ENCODE measurements around the gene TSPAN31. TPM values are rescaled to one million over a fixed set of nuclear protein-coding genes. Genes with fewer than 3 reads are reported as not detected.

TSPAN31 gene
- total and polyA plus RNA-seq, 9 of the 15 experiments (the other 6 are each of a cell fraction or from before 2014, with no cell fraction given): 11.3 to 26.4 (median 14.3) TPM

DNA sequence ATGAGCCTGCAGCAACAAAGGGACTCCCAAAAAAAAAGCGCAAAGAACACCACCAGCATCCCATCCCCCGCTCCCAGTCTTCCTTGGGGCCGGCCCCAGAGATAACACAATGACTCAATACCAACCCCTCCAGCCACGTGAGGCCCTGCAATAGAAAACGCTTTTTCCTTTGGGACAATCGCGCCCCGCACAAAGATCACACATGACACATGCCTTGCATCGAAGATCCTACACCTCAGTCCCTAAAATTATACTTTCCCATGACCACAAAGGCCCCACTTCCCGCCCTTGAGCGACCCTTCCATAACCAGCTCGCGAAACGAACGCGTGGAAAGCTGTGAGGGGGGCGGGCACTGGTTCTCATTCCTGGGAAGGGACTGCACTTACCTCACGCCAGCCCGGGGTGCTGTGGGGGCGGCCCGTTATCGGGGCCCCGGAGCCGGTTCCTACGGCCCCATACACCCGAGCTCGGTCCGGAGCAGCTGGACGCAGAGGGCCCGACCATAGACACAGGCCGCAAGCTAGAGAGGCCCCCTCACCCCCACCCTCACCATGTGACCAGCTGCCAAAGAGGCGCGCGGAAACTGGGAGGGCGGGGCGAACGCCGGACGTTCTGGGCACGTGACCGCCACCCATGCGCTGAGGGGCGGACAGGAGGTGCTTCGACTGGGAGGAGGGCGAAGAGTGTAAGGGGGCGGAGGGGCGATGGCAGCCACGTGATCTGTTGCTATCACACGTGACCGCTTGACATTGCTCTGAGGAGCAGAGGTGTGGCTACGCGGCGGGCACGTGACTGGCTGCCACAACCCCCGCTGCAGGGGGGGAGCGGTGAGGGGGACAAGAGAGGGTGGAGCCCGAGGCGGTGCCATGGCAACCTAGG is 7.2 kb downstream of the TSPAN31 start, which contains the start of gene CDK4 (continued):
- TF ChIP-seq ILK (tag; IDR thresholded peaks at IDR 0.05; ENCODE audit: borderline replicate concordance, low read depth) (no peak), HMG20A (CRISPR knock-in tag; conservative IDR thresholded peaks at IDR 0.05) (no peak), ZNF699 (CRISPR knock-in tag; IDR thresholded peaks at IDR 0.05; ENCODE audit: insufficient replicate concordance) (no peak), CSDE1 (IDR thresholded peaks at IDR 0.05) (no peak), ZSCAN32 (CRISPR knock-in tag; IDR thresholded peaks at IDR 0.05) (no peak), SNIP1 (IDR thresholded peaks at IDR 0.05; ENCODE audit: low read depth) (no peak), ZNF583 (CRISPR knock-in tag; IDR thresholded peaks at IDR 0.05) (no peak), THRAP3 (IDR thresholded peaks at IDR 0.05; ENCODE audit: borderline replicate concordance) (no peak), CC2D1A (IDR thresholded peaks at IDR 0.05) (no peak; the same call in 1 of the 2 replicates), FOXP1 (CRISPR knock-in tag; IDR thresholded peaks at IDR 0.05) (0 out of 2 replicates have a peak, but pooled peaks have one; percentile 82), ZBED1 (IDR thresholded peaks at IDR 0.05) (0 out of 2 replicates have a peak, but pooled peaks have one; percentile 35), ZNF766 (CRISPR knock-in tag; conservative IDR thresholded peaks at IDR 0.05) (no peak), USF2 (CRISPR knock-in tag; IDR thresholded peaks at IDR 0.05) (peak; percentile 99), ZNF445 (CRISPR knock-in tag; IDR thresholded peaks at IDR 0.05; ENCODE audit: low read depth) (0 out of 2 replicates have a peak, but pooled peaks have one; percentile 58), TEAD4 (IDR thresholded peaks at IDR 0.05; ENCODE audit: low read length) (no peak), TEAD4 (CRISPR knock-in tag; IDR thresholded peaks at IDR 0.05; ENCODE audit: borderline replicate concordance) (no peak), ZNF347 (CRISPR knock-in tag; IDR thresholded peaks at IDR 0.05; ENCODE audit: low read depth) (no peak), U2AF2 (optimal IDR thresholded peaks at IDR 0.05; ENCODE audit: low read depth, low read length) (no peak), ZNF23 (CRISPR knock-in tag; IDR thresholded peaks at IDR 0.05) (no peak)
- TF ChIP-seq, protein P1, sequence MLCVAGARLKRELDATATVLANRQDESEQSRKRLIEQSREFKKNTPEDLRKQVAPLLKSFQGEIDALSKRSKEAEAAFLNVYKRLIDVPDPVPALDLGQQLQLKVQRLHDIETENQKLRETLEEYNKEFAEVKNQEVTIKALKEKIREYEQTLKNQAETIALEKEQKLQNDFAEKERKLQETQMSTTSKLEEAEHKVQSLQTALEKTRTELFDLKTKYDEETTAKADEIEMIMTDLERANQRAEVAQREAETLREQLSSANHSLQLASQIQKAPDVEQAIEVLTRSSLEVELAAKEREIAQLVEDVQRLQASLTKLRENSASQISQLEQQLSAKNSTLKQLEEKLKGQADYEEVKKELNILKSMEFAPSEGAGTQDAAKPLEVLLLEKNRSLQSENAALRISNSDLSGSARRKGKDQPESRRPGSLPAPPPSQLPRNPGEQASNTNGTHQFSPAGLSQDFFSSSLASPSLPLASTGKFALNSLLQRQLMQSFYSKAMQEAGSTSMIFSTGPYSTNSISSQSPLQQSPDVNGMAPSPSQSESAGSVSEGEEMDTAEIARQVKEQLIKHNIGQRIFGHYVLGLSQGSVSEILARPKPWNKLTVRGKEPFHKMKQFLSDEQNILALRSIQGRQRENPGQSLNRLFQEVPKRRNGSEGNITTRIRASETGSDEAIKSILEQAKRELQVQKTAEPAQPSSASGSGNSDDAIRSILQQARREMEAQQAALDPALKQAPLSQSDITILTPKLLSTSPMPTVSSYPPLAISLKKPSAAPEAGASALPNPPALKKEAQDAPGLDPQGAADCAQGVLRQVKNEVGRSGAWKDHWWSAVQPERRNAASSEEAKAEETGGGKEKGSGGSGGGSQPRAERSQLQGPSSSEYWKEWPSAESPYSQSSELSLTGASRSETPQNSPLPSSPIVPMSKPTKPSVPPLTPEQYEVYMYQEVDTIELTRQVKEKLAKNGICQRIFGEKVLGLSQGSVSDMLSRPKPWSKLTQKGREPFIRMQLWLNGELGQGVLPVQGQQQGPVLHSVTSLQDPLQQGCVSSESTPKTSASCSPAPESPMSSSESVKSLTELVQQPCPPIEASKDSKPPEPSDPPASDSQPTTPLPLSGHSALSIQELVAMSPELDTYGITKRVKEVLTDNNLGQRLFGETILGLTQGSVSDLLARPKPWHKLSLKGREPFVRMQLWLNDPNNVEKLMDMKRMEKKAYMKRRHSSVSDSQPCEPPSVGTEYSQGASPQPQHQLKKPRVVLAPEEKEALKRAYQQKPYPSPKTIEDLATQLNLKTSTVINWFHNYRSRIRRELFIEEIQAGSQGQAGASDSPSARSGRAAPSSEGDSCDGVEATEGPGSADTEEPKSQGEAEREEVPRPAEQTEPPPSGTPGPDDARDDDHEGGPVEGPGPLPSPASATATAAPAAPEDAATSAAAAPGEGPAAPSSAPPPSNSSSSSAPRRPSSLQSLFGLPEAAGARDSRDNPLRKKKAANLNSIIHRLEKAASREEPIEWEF (CRISPR knock-in tag; IDR thresholded peaks at IDR 0.05): peak; percentile 8; the same call in 1 of the 2 replicates
- TF ChIP-seq, protein P2, sequence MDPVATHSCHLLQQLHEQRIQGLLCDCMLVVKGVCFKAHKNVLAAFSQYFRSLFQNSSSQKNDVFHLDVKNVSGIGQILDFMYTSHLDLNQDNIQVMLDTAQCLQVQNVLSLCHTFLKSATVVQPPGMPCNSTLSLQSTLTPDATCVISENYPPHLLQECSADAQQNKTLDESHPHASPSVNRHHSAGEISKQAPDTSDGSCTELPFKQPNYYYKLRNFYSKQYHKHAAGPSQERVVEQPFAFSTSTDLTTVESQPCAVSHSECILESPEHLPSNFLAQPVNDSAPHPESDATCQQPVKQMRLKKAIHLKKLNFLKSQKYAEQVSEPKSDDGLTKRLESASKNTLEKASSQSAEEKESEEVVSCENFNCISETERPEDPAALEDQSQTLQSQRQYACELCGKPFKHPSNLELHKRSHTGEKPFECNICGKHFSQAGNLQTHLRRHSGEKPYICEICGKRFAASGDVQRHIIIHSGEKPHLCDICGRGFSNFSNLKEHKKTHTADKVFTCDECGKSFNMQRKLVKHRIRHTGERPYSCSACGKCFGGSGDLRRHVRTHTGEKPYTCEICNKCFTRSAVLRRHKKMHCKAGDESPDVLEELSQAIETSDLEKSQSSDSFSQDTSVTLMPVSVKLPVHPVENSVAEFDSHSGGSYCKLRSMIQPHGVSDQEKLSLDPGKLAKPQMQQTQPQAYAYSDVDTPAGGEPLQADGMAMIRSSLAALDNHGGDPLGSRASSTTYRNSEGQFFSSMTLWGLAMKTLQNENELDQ (CRISPR knock-in tag; IDR thresholded peaks at IDR 0.05; ENCODE audit: borderline replicate concordance): no peak; the same call in 1 of the 2 replicates

Measured in K562 (cell line).